Panc1 (cell line): ENCODE measurements around the gene ZFPL1. TPM values are rescaled to one million over a fixed set of nuclear protein-coding genes. Genes with fewer than 3 reads are reported as not detected.

ENCODE experiments used
- ATAC-seq: fragments of 200-7000 bp; cut with Tn5 transposase; 2 replicates; pipeline ENCODE4 v1.9.1; 2020; ENCODE audit warnings: mild to moderate bottlenecking, moderate library complexity
- BruUV-seq: library from RNA; stranded (reverse); fragments of 400-500 nt; replicated peaks from 2 replicates; lab custom pipeline; 2021; lab: Mats Ljungman, UMichigan
- CTCF ChIA-PET: fragments of 300-600 bp; sonication (Branson Sonifier 250); formaldehyde crosslinking; loops from one replicate; lab custom pipeline; 2022; ENCODE audit warnings: antibody characterized with exemption; lab: Charles Lee
- POLR2A ChIA-PET: fragments of 300-600 bp; sonication (Branson Sonifier 250); formaldehyde crosslinking; loops from one replicate; lab custom pipeline; 2022; ENCODE audit warnings: antibody characterized with exemption; lab: Charles Lee
- DNase-seq: peaks from one replicate; pipeline ENCODE4 v3.0.0-alpha.2; 2010; ENCODE audit warnings: low read depth, low spot score
- H3K27ac ChIP-seq: 2 replicates; pipeline ENCODE4 v1.5.1; 2011; ENCODE audit warnings: mild to moderate bottlenecking, low read length, inconsistent platforms
- H3K27me3 ChIP-seq: fragments of 200-500 bp; sonication (Bioruptor generic); 2 replicates; pipeline ENCODE4 v1.6.0; 2014; ENCODE audit warnings: low read length, inconsistent platforms; ENCODE audit not compliant: control insufficient read depth, insufficient read depth
- H3K36me3 ChIP-seq: fragments of 200-500 bp; sonication (Bioruptor generic); 2 replicates; pipeline ENCODE4 v1.5.1; 2014; ENCODE audit warnings: inconsistent platforms, mild to moderate bottlenecking, low read length, moderate library complexity; ENCODE audit not compliant: control insufficient read depth, insufficient read depth
- H3K4me1 ChIP-seq: 2 replicates; pipeline ENCODE4 v1.5.1; 2011; ENCODE audit warnings: inconsistent platforms, mild to moderate bottlenecking, low read length, moderate library complexity; ENCODE audit not compliant: control insufficient read depth, insufficient read depth
- H3K4me3 ChIP-seq, 2 experiments: 2 replicates each; pipeline ENCODE4 v1.5.1; 2011 to 2012; ENCODE audit warnings: low read depth in 2 of 2, low read length in 2 of 2, mild to moderate bottlenecking in 2 of 2, inconsistent platforms in 1 of 2, moderate library complexity in 1 of 2
- H3K9me3 ChIP-seq: fragments of 200-500 bp; sonication (Bioruptor generic); 2 replicates; pipeline ENCODE4 v1.5.1; 2014; ENCODE audit warnings: low read depth, mild to moderate bottlenecking, inconsistent platforms, low read length, moderate library complexity; ENCODE audit not compliant: control insufficient read depth, insufficient read depth
- POLR2AphosphoS5 ChIP-seq: IDR thresholded peaks from 2 replicates; pipeline ENCODE4 v1.6.1; 2012; ENCODE audit warnings: mild to moderate bottlenecking, low read depth, low read length, moderate library complexity
- SIN3A ChIP-seq: IDR thresholded peaks from 2 replicates; pipeline ENCODE4 v1.6.1; 2012; ENCODE audit warnings: low read depth, mild to moderate bottlenecking, low read length, moderate library complexity, borderline replicate concordance; ENCODE audit not compliant: insufficient read depth
- TCF7L2 ChIP-seq: IDR thresholded peaks from 2 replicates; pipeline ENCODE4 v1.6.1; 2011; ENCODE audit warnings: mild to moderate bottlenecking, low read depth, low read length, inconsistent platforms
- in situ Hi-C: cut with HindIII; loops from 2 replicates; pipeline ENCODE4 v1.10.0; 2016; ENCODE audit warnings: low sequenced_read_pairs, low pct_unique_long_range_greater_than_20kb
- intact Hi-C: fragments of 100-400 bp; cut with micrococcal nuclease; formaldehyde crosslinking; loops from one replicate; pipeline ENCODE4 v1.10.0; 2022; ENCODE audit not compliant: unreplicated experiment
- total RNA-seq: library from RNA; stranded (reverse); gene quantifications from one replicate; pipeline ENCODE4 v1.2.1, GENCODE V29; 2021; ENCODE audit not compliant: unreplicated experiment
- TF ChIP-seq, protein P1 (sequence below): fragments of 450-650 bp; IDR thresholded peaks from 2 replicates; pipeline ENCODE4 v1.5.1; 2017; ENCODE audit warnings: mild to moderate bottlenecking
- TF ChIP-seq, protein P2 (sequence below), 2 experiments: IDR thresholded peaks; 2 replicates each; pipeline ENCODE4 v1.6.1; 2011 to 2012; ENCODE audit warnings: low read depth in 2 of 2, control low read depth in 1 of 2, low read length in 1 of 2, mild to moderate bottlenecking in 1 of 2, moderate library complexity in 1 of 2; ENCODE audit not compliant: insufficient read depth in 1 of 2

ZFPL1 gene
- total RNA-seq, 1 experiment from 2014 or later: 68.4 TPM

DNA sequence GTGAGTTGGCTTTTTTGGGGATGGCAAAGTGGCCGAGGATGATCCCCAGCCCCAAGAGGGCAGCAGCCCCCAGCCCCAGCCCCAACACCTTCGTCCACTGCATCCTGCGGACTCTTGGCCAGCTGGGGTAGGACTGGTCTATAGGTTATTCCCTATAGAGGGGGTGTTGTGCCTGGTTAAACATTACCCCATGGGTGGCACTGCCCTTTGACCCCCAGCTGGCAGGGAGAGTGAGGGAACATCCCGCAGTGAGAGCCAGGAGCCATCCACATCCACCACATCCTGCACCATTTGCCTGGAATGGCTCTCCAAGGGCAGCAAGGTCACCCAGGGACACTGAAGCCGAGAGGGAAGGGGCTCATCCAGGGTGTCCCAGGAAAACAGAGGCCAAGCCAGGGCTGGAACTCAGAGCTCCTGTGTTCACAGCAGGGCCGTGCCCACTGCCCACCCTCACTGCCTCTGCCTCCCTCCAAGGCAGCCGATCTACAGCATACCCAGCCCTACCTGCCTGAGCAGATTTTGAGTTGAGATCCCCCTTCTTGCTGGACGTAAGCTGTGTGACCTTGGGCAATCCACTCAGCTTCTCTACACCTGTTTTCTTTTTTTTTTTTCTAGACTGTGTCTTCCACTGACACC is 25.5 kb upstream of the ZFPL1 start, which contains the start of gene NAALADL1:
Gene NAALADL1 (minus strand): TSS at position 135 of the 636 bp plus-strand sequence. CDS start 32 bp downstream, at position 103.
- no peaks in the 10 kb centered on the region for H3K4me1 ChIP-seq
- ChIA-PET CTCF (interaction anchor here (0.7 kb wide), 1 partner anchor 222 kb away, joined by 4 read pairs; no protein-coding TSS in a partner anchor), POLR2A (interaction anchor here (0.7 kb wide), 1 partner anchor 27 kb away, joined by 3 read pairs; no protein-coding TSS in a partner anchor)

GRCh38 chr11:65059523-65059922 is 24.5 kb upstream of the ZFPL1 start:
- no TSS peak for BruUV-seq
- no peaks in the 10 kb centered on the region for H3K36me3 ChIP-seq
- intact Hi-C loops: no loop called here
- CTCF ChIA-PET: interaction anchor here (0.7 kb wide), 1 partner anchor 221 kb away, joined by 4 read pairs; no protein-coding TSS in a partner anchor
- H3K27me3 ChIP-seq: no peaks in the 10 kb centered on the region
- ATAC-seq (peak; percentile 57), DNase-seq (no peak)
- no peak overlapping the region for H3K27ac ChIP-seq
- in situ Hi-C loops: no loop called here
- POLR2A ChIA-PET: interaction anchor here (0.6 to 0.7 kb wide), 2 partner anchors 26 to 36 kb away, joined by 3 to 12 read pairs; no protein-coding TSS in a partner anchor
- no peaks in the 10 kb centered on the region for H3K9me3 ChIP-seq
- H3K4me1 ChIP-seq: no peaks in the 10 kb centered on the region
- TF ChIP-seq SIN3A (no peak), TCF7L2 (no peak), POLR2AphosphoS5 (no peak)
- TF ChIP-seq, protein P1, sequence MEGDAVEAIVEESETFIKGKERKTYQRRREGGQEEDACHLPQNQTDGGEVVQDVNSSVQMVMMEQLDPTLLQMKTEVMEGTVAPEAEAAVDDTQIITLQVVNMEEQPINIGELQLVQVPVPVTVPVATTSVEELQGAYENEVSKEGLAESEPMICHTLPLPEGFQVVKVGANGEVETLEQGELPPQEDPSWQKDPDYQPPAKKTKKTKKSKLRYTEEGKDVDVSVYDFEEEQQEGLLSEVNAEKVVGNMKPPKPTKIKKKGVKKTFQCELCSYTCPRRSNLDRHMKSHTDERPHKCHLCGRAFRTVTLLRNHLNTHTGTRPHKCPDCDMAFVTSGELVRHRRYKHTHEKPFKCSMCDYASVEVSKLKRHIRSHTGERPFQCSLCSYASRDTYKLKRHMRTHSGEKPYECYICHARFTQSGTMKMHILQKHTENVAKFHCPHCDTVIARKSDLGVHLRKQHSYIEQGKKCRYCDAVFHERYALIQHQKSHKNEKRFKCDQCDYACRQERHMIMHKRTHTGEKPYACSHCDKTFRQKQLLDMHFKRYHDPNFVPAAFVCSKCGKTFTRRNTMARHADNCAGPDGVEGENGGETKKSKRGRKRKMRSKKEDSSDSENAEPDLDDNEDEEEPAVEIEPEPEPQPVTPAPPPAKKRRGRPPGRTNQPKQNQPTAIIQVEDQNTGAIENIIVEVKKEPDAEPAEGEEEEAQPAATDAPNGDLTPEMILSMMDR: no peak
- TF ChIP-seq, protein P2, sequence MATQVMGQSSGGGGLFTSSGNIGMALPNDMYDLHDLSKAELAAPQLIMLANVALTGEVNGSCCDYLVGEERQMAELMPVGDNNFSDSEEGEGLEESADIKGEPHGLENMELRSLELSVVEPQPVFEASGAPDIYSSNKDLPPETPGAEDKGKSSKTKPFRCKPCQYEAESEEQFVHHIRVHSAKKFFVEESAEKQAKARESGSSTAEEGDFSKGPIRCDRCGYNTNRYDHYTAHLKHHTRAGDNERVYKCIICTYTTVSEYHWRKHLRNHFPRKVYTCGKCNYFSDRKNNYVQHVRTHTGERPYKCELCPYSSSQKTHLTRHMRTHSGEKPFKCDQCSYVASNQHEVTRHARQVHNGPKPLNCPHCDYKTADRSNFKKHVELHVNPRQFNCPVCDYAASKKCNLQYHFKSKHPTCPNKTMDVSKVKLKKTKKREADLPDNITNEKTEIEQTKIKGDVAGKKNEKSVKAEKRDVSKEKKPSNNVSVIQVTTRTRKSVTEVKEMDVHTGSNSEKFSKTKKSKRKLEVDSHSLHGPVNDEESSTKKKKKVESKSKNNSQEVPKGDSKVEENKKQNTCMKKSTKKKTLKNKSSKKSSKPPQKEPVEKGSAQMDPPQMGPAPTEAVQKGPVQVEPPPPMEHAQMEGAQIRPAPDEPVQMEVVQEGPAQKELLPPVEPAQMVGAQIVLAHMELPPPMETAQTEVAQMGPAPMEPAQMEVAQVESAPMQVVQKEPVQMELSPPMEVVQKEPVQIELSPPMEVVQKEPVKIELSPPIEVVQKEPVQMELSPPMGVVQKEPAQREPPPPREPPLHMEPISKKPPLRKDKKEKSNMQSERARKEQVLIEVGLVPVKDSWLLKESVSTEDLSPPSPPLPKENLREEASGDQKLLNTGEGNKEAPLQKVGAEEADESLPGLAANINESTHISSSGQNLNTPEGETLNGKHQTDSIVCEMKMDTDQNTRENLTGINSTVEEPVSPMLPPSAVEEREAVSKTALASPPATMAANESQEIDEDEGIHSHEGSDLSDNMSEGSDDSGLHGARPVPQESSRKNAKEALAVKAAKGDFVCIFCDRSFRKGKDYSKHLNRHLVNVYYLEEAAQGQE (IDR thresholded peaks at IDR 0.05; ENCODE audit: insufficient read depth in 1 of 2, low read depth in 2 of 2, low read length in 1 of 2): no peak
- H3K4me3 ChIP-seq: no peak overlapping the region

More for the DNA sequence above, 25.5 kb upstream of the ZFPL1 start, which contains the start of gene NAALADL1:
- H3K4me3 ChIP-seq: no peak within 1 kb of the TSS
- no TSS peak for BruUV-seq
- H3K27ac ChIP-seq: no peak within 1 kb of the TSS
- no peaks in the 10 kb centered on the region for H3K9me3 ChIP-seq
- TF ChIP-seq, protein P1: no peak
- TF ChIP-seq, protein P2 (IDR thresholded peaks at IDR 0.05; ENCODE audit: insufficient read depth in 1 of 2, low read depth in 2 of 2, low read length in 1 of 2): no peak
- TF ChIP-seq POLR2AphosphoS5 (no peak), SIN3A (no peak), TCF7L2 (no peak)
- in situ Hi-C loops: no loop called here
- H3K36me3 ChIP-seq: no peaks in the 10 kb centered on the region
- DNase-seq (no peak), ATAC-seq (no peak)
- intact Hi-C loops: no loop called here
- H3K27me3 ChIP-seq: no peaks in the 10 kb centered on the region
